ENCODE results near the gene TRIM29.

The TRIM29 gene

GRCh38 chr11:120139316-120140069, 1.6 kb upstream of the TRIM29 start:
- no peak for DNase-seq

- DNase-seq: no peak
Observed at GRCh38 chr11:120137187-120137610, 714 bp downstream of the TRIM29 start.

- DNase-seq: no peak
Observed at GRCh38 chr11:120136356-120136755, 1.6 kb downstream of the TRIM29 start.

- DNase-seq: no peak
Observed at GRCh38 chr11:120135838-120136237, 2.1 kb downstream of the TRIM29 start.

- DNase-seq: no peak
Observed at GRCh38 chr11:120134931-120135228, 3.0 kb downstream of the TRIM29 start.

GRCh38 chr11:120134106-120134930, 3.6 kb downstream of the TRIM29 start:
- DNase-seq: no peak

- DNase-seq: no peak
Observed at GRCh38 chr11:120133216-120134105, 4.5 kb downstream of the TRIM29 start.

GRCh38 chr11:120132645-120133185, 5.2 kb downstream of the TRIM29 start:
- no peak for DNase-seq

GRCh38 chr11:120131941-120132644, 5.8 kb downstream of the TRIM29 start:
- DNase-seq: no peak

- no peak for DNase-seq
Observed at GRCh38 chr11:120130991-120131760, 6.7 kb downstream of the TRIM29 start.

GRCh38 chr11:120130176-120130980, 7.5 kb downstream of the TRIM29 start:
- no peak for DNase-seq

- DNase-seq: no peak
Observed at GRCh38 chr11:120129570-120129969, 8.3 kb downstream of the TRIM29 start.

- no peak for DNase-seq
Observed at GRCh38 chr11:120128392-120129119, 9.4 kb downstream of the TRIM29 start.

GRCh38 chr11:120127236-120127635, 10.7 kb downstream of the TRIM29 start:
- no peak for DNase-seq

- DNase-seq: peak; percentile 88
Observed at GRCh38 chr11:120126620-120127019, 11.3 kb downstream of the TRIM29 start.

GRCh38 chr11:120125509-120125908, 12.4 kb downstream of the TRIM29 start:
- DNase-seq: no peak

- peak; percentile 29 for DNase-seq
Observed at GRCh38 chr11:120125024-120125423, 12.9 kb downstream of the TRIM29 start.

GRCh38 chr11:120124355-120124754, 13.6 kb downstream of the TRIM29 start:
- no peak for DNase-seq

GRCh38 chr11:120123946-120124345, 14.0 kb downstream of the TRIM29 start:
- no peak for DNase-seq
